Immature natural killer cell (primary cell): Measurements from ENCODE around the gene PRR27. TPM values are rescaled to one million over a fixed set of nuclear protein-coding genes. Genes with fewer than 3 reads are reported as not detected.

ENCODE experiments used
- polyA plus RNA-seq, 3 donors: library from polyadenylated mRNA; unstranded; fragments of 300-500 nt; fragmentation: Illumina TruSeq; gene quantifications; one replicate each; pipeline ENCODE4 v1.2.3, GENCODE V29; 2021

The PRR27 gene
- polyA plus RNA-seq, 3 donors from 2014 or later, result not detected

Other genes starting within 250 kb of the PRR27 start
- 1 to 10 TPM in 1 of 3 donors, under 1 TPM in 1, not detected in 1; 0.46 to 1.5 TPM for gene CSN1S1, start 223.2 kb upstream of the PRR27 start, polyA plus RNA-seq
- not detected for gene CSN2, start 188.5 kb upstream of the PRR27 start, polyA plus RNA-seq
- not detected for gene STATH, start 158.3 kb upstream of the PRR27 start, polyA plus RNA-seq
- gene HTN3, start 125.8 kb upstream of the PRR27 start, polyA plus RNA-seq, result not detected
- gene HTN1, start 103.8 kb upstream of the PRR27 start, polyA plus RNA-seq, result not detected
- gene ODAM, start 41.5 kb downstream of the PRR27 start, polyA plus RNA-seq, result not detected
- gene FDCSP, start 71.9 kb downstream of the PRR27 start, polyA plus RNA-seq, result not detected
- gene CSN3, start 88.4 kb downstream of the PRR27 start, polyA plus RNA-seq, result not detected
- not detected for gene CABS1, start 180.7 kb downstream of the PRR27 start, polyA plus RNA-seq
- not detected for gene SMR3A, start 206.5 kb downstream of the PRR27 start, polyA plus RNA-seq
- gene SMR3B, start 228.9 kb downstream of the PRR27 start, polyA plus RNA-seq, result not detected
- not detected for gene OPRPN, start 243.7 kb downstream of the PRR27 start, polyA plus RNA-seq